Stimulated activated CD8-positive, alpha-beta memory T cell treated with anti-CD3 and anti-CD28 coated beads, Interleukin-12 subunit alpha, Interleukin-12 subunit beta, amount 100 ng/mL, for 1 hour (primary cell): ENCODE measurements around the gene DBT.

ENCODE experiments used
- DNase-seq: peaks from one replicate; pipeline ENCODE4 v3.0.0-alpha.2; 2020; ENCODE audit warnings: low read depth

Gene DBT

GRCh38 chr1:100198596-100198995, 51.0 kb downstream of the DBT start:
- DNase-seq: no peak

GRCh38 chr1:100188617-100189016, 61.0 kb downstream of the DBT start:
- DNase-seq: no peak

- DNase-seq: no peak
These were observed 61.7 kb downstream of the DBT start for GRCh38 chr1:100187912-100188311.

- DNase-seq: no peak
These were observed 65.1 kb downstream of the DBT start for GRCh38 chr1:100184536-100184935.

GRCh38 chr1:100183370-100183769, 66.3 kb downstream of the DBT start:
- DNase-seq: no peak

GRCh38 chr1:100178091-100178490, 71.5 kb downstream of the DBT start, which contains the start of gene LRRC39:
TSS of gene LRRC39 (minus strand) at chr1:100178256. CDS start at chr1:100168516, 9,740 bp downstream.
- DNase-seq: no peak

GRCh38 chr1:100177295-100178041, 72.2 kb downstream of the DBT start:
- DNase-seq: no peak

- no peak for DNase-seq
These were observed 81.6 kb downstream of the DBT start for GRCh38 chr1:100168051-100168450.

- DNase-seq: no peak
These were observed 84.9 kb downstream of the DBT start for GRCh38 chr1:100164702-100165101.

GRCh38 chr1:100164216-100164615, 85.4 kb downstream of the DBT start:
- no peak for DNase-seq

- DNase-seq: no peak
These were observed 86.8 kb downstream of the DBT start for GRCh38 chr1:100162881-100163280.

- no peak for DNase-seq
These were observed 97.4 kb downstream of the DBT start for GRCh38 chr1:100152271-100152670.

GRCh38 chr1:100151679-100152078, 98.0 kb downstream of the DBT start:
- DNase-seq: no peak

- DNase-seq: no peak
These were observed 101.8 kb downstream of the DBT start for GRCh38 chr1:100147875-100148274.

- DNase-seq: no peak
These were observed 102.7 kb downstream of the DBT start for GRCh38 chr1:100146958-100147357.

- no peak for DNase-seq
These were observed 104.5 kb downstream of the DBT start for GRCh38 chr1:100145116-100145515.

GRCh38 chr1:100142343-100142742, 107.3 kb downstream of the DBT start:
- no peak for DNase-seq

- no peak for DNase-seq
These were observed 108.4 kb downstream of the DBT start for GRCh38 chr1:100141192-100141591.

GRCh38 chr1:100137602-100138001, 112.0 kb downstream of the DBT start:
- DNase-seq: no peak
